ENCODE data around the gene SPEM3.
A peak's percentile ranks its signal among the peaks of the same experiment; 100 is the strongest.

Gene SPEM3

GRCh38 chr17:7403043-7403726 is 25.5 kb upstream of the SPEM3 start:
- peak; percentile 4 for ATAC-seq
- TF ChIP-seq ARNTL (CRISPR knock-in tag; IDR thresholded peaks at IDR 0.05; ENCODE audit: borderline replicate concordance, low read depth) (no peak), OSR1 (CRISPR knock-in tag; IDR thresholded peaks at IDR 0.05) (no peak), ZC3H10 (CRISPR knock-in tag; IDR thresholded peaks at IDR 0.05) (no peak), ESRRG (CRISPR knock-in tag; IDR thresholded peaks at IDR 0.05) (no peak), TSHZ2 (CRISPR knock-in tag; IDR thresholded peaks at IDR 0.05) (no peak), ZNF70 (CRISPR knock-in tag; IDR thresholded peaks at IDR 0.05) (no peak), BACH2 (CRISPR knock-in tag; IDR thresholded peaks at IDR 0.05; ENCODE audit: borderline replicate concordance) (no peak), CSRNP3 (CRISPR knock-in tag; IDR thresholded peaks at IDR 0.05) (no peak), TCF4 (CRISPR knock-in tag; IDR thresholded peaks at IDR 0.05; ENCODE audit: borderline replicate concordance) (no peak), SNAI2 (CRISPR knock-in tag; IDR thresholded peaks at IDR 0.05) (no peak), ZFP3 (CRISPR knock-in tag; IDR thresholded peaks at IDR 0.05) (no peak)

- peak; percentile 67 for ATAC-seq
- TF ChIP-seq CSRNP3 (CRISPR knock-in tag; IDR thresholded peaks at IDR 0.05): no peak
- TF ChIP-seq BACH2 (CRISPR knock-in tag; IDR thresholded peaks at IDR 0.05; ENCODE audit: borderline replicate concordance): no peak
- TF ChIP-seq PATZ1 (CRISPR knock-in tag; IDR thresholded peaks at IDR 0.05; ENCODE audit: borderline replicate concordance): no peak
- no peak for TF ChIP-seq SNAI2 (CRISPR knock-in tag; IDR thresholded peaks at IDR 0.05)
- TF ChIP-seq CSDC2 (CRISPR knock-in tag; IDR thresholded peaks at IDR 0.05): no peak
- no peak for TF ChIP-seq ZC3H10 (CRISPR knock-in tag; IDR thresholded peaks at IDR 0.05)
- TF ChIP-seq ARNTL (CRISPR knock-in tag; IDR thresholded peaks at IDR 0.05; ENCODE audit: borderline replicate concordance, low read depth): no peak
- TF ChIP-seq ZNF565 (CRISPR knock-in tag; conservative IDR thresholded peaks at IDR 0.05; ENCODE audit: low read depth): no peak
These were observed 25.0 kb upstream of the SPEM3 start for GRCh38 chr17:7403727-7403976.

GRCh38 chr17:7403977-7404736 is 24.5 kb upstream of the SPEM3 start, which contains the start of gene TMEM256:
Gene TMEM256, minus strand, starts transcription at chr17:7404097. Its CDS starts 13 bp downstream, at chr17:7404084.
- TF ChIP-seq ARNTL (CRISPR knock-in tag; IDR thresholded peaks at IDR 0.05; ENCODE audit: borderline replicate concordance, low read depth) (no peak), TSHZ2 (CRISPR knock-in tag; IDR thresholded peaks at IDR 0.05) (no peak), BACH2 (CRISPR knock-in tag; IDR thresholded peaks at IDR 0.05; ENCODE audit: borderline replicate concordance) (no peak), ZFP30 (CRISPR knock-in tag; IDR thresholded peaks at IDR 0.05) (no peak), TCF4 (CRISPR knock-in tag; IDR thresholded peaks at IDR 0.05; ENCODE audit: borderline replicate concordance) (no peak), CREB5 (CRISPR knock-in tag; IDR thresholded peaks at IDR 0.05; ENCODE audit: low read depth) (no peak), ZFP3 (CRISPR knock-in tag; IDR thresholded peaks at IDR 0.05) (no peak), OSR1 (CRISPR knock-in tag; IDR thresholded peaks at IDR 0.05) (no peak), TOX (CRISPR knock-in tag; IDR thresholded peaks at IDR 0.05; ENCODE audit: borderline replicate concordance) (no peak), ISL1 (CRISPR knock-in tag; IDR thresholded peaks at IDR 0.05) (no peak)
- ATAC-seq: peak; percentile 96
